GM18520 (cell line): ENCODE results near the gene TYRO3.

Source experiments
- ATAC-seq: cut with Tn5 transposase; IDR thresholded peaks from one replicate; pipeline ENCODE4 v1.9.1; 2021; ENCODE audit not compliant: unreplicated experiment

The TYRO3 gene

GRCh38 chr15:41599061-41599460, 40.0 kb downstream of the TYRO3 start:
- no peak for ATAC-seq

- ATAC-seq = no peak
Measured at GRCh38 chr15:41603411-41603935, 44.5 kb downstream of the TYRO3 start.

GRCh38 chr15:41603941-41604911, 45.2 kb downstream of the TYRO3 start:
- no peak for ATAC-seq

- ATAC-seq = no peak
Measured at GRCh38 chr15:41605566-41605965, 46.6 kb downstream of the TYRO3 start.

- no peak for ATAC-seq
Measured at GRCh38 chr15:41606997-41607396, 48.0 kb downstream of the TYRO3 start.

- ATAC-seq = no peak
Measured at GRCh38 chr15:41609123-41609522, 50.1 kb downstream of the TYRO3 start.

GRCh38 chr15:41610048-41610447, 51.0 kb downstream of the TYRO3 start:
- no peak for ATAC-seq

- ATAC-seq = no peak
Measured at GRCh38 chr15:41620536-41621199, 61.7 kb downstream of the TYRO3 start.

- peak; percentile 41 for ATAC-seq
Measured at GRCh38 chr15:41621200-41622193, 62.5 kb downstream of the TYRO3 start.

GRCh38 chr15:41622901-41623300, 63.9 kb downstream of the TYRO3 start:
- no peak for ATAC-seq

GRCh38 chr15:41627203-41627602, 68.2 kb downstream of the TYRO3 start:
- no peak for ATAC-seq

GRCh38 chr15:41629463-41629862, 70.5 kb downstream of the TYRO3 start:
- no peak for ATAC-seq

- ATAC-seq = no peak
Measured at GRCh38 chr15:41629883-41630282, 70.9 kb downstream of the TYRO3 start.

GRCh38 chr15:41630616-41631217, 71.7 kb downstream of the TYRO3 start:
- ATAC-seq = no peak

- ATAC-seq = no peak
Measured at GRCh38 chr15:41631880-41632470, 73.0 kb downstream of the TYRO3 start.
